Measurements from ENCODE around the gene SH3RF3. TPM values are rescaled to one million over a fixed set of nuclear protein-coding genes. Genes with fewer than 3 reads are reported as not detected.

SH3RF3 gene
- total and polyA plus RNA-seq, 10 of the 15 experiments (the other 5 are each of a cell fraction or from before 2014, with no cell fraction given), result 0.08 to 8.8 (median 2.3) TPM

DNA sequence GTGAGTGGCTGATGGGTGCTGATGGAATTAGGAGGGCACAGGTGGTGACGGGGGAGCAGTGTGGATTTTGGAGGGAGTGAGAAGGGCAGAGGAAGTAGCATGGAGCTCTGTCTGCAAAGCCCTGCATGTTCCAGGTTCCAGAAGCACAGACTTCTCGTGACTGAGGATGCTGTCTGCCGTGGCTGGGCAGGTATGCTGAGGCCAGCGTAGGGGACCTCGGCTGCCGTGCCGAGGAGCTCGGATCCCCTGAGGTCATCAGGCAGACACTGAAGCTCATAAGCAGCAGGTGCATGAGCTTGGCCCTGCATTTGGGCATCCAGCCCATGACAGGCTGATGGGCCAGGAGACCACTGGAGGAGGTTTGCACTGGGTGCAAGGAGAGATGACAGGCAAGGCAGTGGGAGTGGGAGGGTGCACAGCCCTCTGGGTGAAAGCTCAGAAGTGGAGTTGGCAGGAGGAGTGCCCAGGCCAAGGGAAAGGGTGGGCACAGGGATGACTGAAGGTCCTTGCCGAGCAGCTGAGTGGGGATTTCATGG lies 215.3 kb downstream of the SH3RF3 start:
- no peak for FAIRE-seq

More for the DNA sequence above, 215.3 kb downstream of the SH3RF3 start:
- Histone ChIP-seq H3K4me3 (no peak overlapping the region), H3K4me2 (ENCODE audit: control insufficient read depth, insufficient read depth) (no peak overlapping the region), H3K9ac (ENCODE audit: control insufficient read depth, insufficient read depth, low read length) (no peak overlapping the region), H4K20me1 (ENCODE audit: control insufficient read depth, insufficient read depth) (no peaks in the 10 kb centered on the region), H2AFZ (ENCODE audit: control insufficient read depth, low read depth, low read length) (no peak overlapping the region), H3K27ac (ENCODE audit: control insufficient read depth, insufficient read depth) (no peak overlapping the region), H3K79me2 (ENCODE audit: control insufficient read depth, insufficient read depth, low read length) (no peaks in the 10 kb centered on the region), H3K4me1 (ENCODE audit: control insufficient read depth, insufficient read depth, low read length) (0 out of 2 replicates have a peak, but pooled peaks cover 2% of the 10 kb centered on the region), H3K27me3 (replicated peaks in 1 of 2; ENCODE audit: control insufficient read depth in 2 of 2, insufficient read depth in 2 of 2, low read length in 1 of 2) (no peaks in the 10 kb centered on the region), H3K9me3 (replicated peaks; ENCODE audit: control insufficient read depth, insufficient read depth, low read length) (no peaks in the 10 kb centered on the region), H3K36me3 (ENCODE audit: control insufficient read depth in 2 of 2, insufficient read depth in 2 of 2, low read length in 1 of 2) (no peaks in the 10 kb centered on the region)
- DNase-seq (ENCODE audit: low read depth, low spot score), result no peak
- 31% methylated on average over 9 of the region's 9 CpGs for WGBS (ENCODE audit: insufficient coverage, insufficient replicate concordance, low lambda C conversion rate, missing lambda C conversion rate)
- CTCF ChIA-PET, result no interaction called here
- intact Hi-C loops (cut with micrococcal nuclease; ENCODE audit: unreplicated experiment), result no loop called here
- SMC1A ChIA-PET (ENCODE audit: uncharacterized antibody, unreplicated experiment), result no interaction called here
- TF ChIP-seq BCL11A (IDR thresholded peaks at IDR 0.05; ENCODE audit: low read depth, low read length) (no peak), EP300 (IDR thresholded peaks at IDR 0.05; ENCODE audit: borderline replicate concordance in 1 of 2, control insufficient read depth in 1 of 2, low read depth in 2 of 2, low read length in 2 of 2) (no peak), PAX8 (IDR thresholded peaks at IDR 0.05) (no peak), POLR2A (IDR thresholded peaks at IDR 0.05; ENCODE audit: low read depth, low read length) (no peak), WRNIP1 (IDR thresholded peaks at IDR 0.05; ENCODE audit: borderline replicate concordance, low read depth, low read length) (no peak), KLF5 (IDR thresholded peaks at IDR 0.05; ENCODE audit: partially characterized antibody) (no peak), USF1 (IDR thresholded peaks at IDR 0.05; ENCODE audit: borderline replicate concordance, extremely low read length, insufficient read depth, low read depth, low read length) (no peak), NR2C1 (IDR thresholded peaks at IDR 0.05) (no peak), CEBPZ (IDR thresholded peaks at IDR 0.05; ENCODE audit: low read depth, low read length) (no peak)
- TF ChIP-seq, protein P1, sequence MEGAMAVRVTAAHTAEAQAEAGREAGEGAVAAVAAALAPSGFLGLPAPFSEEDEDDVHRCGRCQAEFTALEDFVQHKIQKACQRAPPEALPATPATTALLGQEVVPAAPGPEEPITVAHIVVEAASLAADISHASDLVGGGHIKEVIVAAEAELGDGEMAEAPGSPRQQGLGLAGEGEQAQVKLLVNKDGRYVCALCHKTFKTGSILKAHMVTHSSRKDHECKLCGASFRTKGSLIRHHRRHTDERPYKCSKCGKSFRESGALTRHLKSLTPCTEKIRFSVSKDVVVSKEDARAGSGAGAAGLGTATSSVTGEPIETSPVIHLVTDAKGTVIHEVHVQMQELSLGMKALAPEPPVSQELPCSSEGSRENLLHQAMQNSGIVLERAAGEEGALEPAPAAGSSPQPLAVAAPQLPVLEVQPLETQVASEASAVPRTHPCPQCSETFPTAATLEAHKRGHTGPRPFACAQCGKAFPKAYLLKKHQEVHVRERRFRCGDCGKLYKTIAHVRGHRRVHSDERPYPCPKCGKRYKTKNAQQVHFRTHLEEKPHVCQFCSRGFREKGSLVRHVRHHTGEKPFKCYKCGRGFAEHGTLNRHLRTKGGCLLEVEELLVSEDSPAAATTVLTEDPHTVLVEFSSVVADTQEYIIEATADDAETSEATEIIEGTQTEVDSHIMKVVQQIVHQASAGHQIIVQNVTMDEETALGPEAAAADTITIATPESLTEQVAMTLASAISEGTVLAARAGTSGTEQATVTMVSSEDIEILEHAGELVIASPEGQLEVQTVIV (IDR thresholded peaks at IDR 0.05; ENCODE audit: borderline replicate concordance, partially characterized antibody), result no peak
- TF ChIP-seq, protein P2, sequence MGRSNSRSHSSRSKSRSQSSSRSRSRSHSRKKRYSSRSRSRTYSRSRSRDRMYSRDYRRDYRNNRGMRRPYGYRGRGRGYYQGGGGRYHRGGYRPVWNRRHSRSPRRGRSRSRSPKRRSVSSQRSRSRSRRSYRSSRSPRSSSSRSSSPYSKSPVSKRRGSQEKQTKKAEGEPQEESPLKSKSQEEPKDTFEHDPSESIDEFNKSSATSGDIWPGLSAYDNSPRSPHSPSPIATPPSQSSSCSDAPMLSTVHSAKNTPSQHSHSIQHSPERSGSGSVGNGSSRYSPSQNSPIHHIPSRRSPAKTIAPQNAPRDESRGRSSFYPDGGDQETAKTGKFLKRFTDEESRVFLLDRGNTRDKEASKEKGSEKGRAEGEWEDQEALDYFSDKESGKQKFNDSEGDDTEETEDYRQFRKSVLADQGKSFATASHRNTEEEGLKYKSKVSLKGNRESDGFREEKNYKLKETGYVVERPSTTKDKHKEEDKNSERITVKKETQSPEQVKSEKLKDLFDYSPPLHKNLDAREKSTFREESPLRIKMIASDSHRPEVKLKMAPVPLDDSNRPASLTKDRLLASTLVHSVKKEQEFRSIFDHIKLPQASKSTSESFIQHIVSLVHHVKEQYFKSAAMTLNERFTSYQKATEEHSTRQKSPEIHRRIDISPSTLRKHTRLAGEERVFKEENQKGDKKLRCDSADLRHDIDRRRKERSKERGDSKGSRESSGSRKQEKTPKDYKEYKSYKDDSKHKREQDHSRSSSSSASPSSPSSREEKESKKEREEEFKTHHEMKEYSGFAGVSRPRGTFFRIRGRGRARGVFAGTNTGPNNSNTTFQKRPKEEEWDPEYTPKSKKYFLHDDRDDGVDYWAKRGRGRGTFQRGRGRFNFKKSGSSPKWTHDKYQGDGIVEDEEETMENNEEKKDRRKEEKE (IDR thresholded peaks at IDR 0.05), result no peak
- TF ChIP-seq, protein P3, sequence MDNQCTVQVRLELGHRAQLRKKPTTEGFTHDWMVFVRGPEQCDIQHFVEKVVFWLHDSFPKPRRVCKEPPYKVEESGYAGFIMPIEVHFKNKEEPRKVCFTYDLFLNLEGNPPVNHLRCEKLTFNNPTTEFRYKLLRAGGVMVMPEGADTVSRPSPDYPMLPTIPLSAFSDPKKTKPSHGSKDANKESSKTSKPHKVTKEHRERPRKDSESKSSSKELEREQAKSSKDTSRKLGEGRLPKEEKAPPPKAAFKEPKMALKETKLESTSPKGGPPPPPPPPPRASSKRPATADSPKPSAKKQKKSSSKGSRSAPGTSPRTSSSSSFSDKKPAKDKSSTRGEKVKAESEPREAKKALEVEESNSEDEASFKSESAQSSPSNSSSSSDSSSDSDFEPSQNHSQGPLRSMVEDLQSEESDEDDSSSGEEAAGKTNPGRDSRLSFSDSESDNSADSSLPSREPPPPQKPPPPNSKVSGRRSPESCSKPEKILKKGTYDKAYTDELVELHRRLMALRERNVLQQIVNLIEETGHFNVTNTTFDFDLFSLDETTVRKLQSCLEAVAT (IDR thresholded peaks at IDR 0.05), result no peak
- ATAC-seq, result no peak
- RAD21 ChIA-PET (ENCODE audit: unreplicated experiment), result no interaction called here
- in situ Hi-C loops (cut with MboI), result no loop called here
- POLR2A ChIA-PET, result no interaction called here
- BruUV-seq (replicated peaks), result no TSS peak

All from GM12878 (cell line).